GM21528 (cell line): Measurements from ENCODE around the gene TRIM71.
"Not testable (repeated sequence)": the region's sequence is repeated elsewhere in the genome, so short reads cannot be mapped to it uniquely, and the experiment has no call there.

Source experiments
- ATAC-seq: cut with Tn5 transposase; IDR thresholded peaks from one replicate; pipeline ENCODE4 v1.9.1; 2021; ENCODE audit warnings: mild to moderate bottlenecking, moderate library complexity; ENCODE audit not compliant: unreplicated experiment, low FRiP score

Gene TRIM71

DNA sequence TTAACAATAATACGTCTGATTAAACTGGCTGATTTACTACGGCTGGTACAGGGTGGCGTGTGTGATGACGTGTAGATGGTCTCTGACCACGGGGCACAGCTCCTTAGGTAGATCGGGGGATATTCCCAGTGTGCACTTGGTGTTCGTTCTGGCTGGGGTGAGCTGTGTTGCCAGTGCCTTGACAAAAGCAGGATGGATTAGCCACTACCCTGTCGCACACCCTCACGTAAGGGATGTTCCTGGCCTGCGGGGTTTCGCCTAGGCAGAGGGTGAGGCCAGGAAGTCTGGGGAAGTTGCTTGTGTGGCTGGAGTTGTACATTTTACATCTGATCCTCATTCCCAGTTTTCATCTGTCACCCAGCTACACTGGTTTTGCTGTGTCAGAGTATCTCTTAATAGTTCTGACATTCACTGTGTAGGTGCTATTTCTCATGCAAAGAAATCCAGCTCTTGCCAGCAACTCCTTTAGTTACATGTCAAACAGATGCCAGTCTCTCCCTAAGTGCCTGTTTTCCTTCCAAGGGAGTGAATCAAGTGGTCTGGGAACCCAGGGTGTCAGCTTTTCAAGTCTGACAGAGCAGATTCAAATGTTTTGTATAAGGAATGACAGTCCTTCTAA is 67.6 kb downstream of the TRIM71 start:
- no peak for ATAC-seq

GRCh38 chr3:32886296-32886695 is 68.5 kb downstream of the TRIM71 start:
- ATAC-seq = no peak

- ATAC-seq = no peak
Measured at GRCh38 chr3:32886911-32887310, 69.1 kb downstream of the TRIM71 start.

- ATAC-seq = peak; percentile 88
Measured at GRCh38 chr3:32888739-32889138, 70.9 kb downstream of the TRIM71 start.

DNA sequence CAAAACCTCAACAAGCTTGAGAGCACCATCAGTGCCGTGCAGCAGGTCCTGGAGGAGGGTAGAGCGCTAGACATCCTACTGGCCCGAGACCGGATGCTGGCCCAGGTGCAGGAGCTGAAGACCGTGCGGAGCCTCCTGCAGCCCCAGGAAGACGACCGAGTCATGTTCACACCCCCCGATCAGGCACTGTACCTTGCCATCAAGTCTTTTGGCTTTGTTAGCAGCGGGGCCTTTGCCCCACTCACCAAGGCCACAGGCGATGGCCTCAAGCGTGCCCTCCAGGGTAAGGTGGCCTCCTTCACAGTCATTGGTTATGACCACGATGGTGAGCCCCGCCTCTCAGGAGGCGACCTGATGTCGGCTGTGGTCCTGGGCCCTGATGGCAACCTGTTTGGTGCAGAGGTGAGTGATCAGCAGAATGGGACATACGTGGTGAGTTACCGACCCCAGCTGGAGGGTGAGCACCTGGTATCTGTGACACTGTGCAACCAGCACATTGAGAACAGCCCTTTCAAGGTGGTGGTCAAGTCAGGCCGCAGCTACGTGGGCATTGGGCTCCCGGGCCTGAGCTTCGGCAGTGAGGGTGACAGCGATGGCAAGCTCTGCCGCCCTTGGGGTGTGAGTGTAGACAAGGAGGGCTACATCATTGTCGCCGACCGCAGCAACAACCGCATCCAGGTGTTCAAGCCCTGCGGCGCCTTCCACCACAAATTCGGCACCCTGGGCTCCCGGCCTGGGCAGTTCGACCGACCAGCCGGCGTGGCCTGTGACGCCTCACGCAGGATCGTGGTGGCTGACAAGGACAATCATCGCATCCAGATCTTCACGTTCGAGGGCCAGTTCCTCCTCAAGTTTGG is 72.9 kb downstream of the TRIM71 start:
- no peak for ATAC-seq

DNA sequence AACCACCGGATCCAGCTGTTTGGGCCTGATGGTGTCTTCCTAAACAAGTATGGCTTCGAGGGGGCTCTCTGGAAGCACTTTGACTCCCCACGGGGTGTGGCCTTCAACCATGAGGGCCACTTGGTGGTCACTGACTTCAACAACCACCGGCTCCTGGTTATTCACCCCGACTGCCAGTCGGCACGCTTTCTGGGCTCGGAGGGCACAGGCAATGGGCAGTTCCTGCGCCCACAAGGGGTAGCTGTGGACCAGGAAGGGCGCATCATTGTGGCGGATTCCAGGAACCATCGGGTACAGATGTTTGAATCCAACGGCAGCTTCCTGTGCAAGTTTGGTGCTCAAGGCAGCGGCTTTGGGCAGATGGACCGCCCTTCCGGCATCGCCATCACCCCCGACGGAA is 73.6 kb downstream of the TRIM71 start:
- ATAC-seq = no peak

- no peak for ATAC-seq
Measured at GRCh38 chr3:32892625-32893598, 75.1 kb downstream of the TRIM71 start.

GRCh38 chr3:32894977-32895376 is 77.2 kb downstream of the TRIM71 start:
- ATAC-seq = no peak

- ATAC-seq = no peak
Measured at GRCh38 chr3:32895701-32896100, 77.9 kb downstream of the TRIM71 start.

- ATAC-seq = no peak
Measured at GRCh38 chr3:32896143-32896542, 78.3 kb downstream of the TRIM71 start.

DNA sequence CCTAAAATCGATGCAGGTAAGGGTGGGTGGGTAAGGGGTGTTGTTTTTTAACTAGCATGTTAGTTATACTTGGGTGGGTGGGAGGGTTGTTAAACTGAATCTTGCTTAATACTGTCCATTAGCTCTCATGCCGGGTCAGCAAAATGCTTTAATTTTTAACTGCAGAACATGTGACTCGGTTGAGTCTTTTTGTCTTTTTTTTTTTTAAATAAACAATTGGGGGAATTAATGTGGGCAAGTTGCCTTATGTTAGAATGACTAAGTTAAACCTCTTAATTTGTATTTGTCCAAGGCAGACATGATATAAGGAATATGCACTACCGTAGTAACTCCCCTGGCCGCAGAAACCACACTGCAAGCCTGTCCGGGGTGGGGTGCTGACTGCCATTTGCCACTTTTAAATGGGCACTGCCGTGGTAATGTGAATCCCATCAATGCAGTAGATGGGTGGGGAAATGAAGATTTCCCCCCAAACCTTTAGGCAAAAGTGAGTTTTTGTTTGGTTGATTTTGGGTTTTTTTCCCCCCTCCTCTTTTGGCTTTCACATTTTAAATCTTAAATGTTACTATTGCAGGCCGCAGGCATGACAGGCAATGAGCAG is 79.3 kb downstream of the TRIM71 start:
- ATAC-seq = no peak

GRCh38 chr3:32897981-32898623 is 80.3 kb downstream of the TRIM71 start:
- ATAC-seq = no peak

DNA sequence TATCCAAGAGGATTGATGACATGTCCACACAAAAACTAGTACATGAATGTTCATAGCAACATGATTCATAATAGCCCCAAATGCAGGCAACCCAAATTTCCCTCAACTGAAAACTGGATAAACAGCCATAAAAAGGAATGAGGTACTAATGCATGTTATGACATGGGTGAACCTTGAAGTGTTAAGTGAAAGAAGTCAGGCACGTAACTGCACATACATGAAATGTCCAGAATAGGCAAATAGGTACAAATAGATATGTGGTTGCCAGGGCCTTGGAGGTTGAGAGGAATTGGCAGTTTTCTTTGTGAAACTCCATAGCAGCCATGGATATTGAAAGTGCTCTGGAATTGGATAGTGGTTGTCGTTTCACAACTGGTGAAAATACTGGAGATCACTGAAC is 81.5 kb downstream of the TRIM71 start:
- ATAC-seq = no peak

GRCh38 chr3:32901005-32901932 is 83.5 kb downstream of the TRIM71 start:
- ATAC-seq = no peak

- ATAC-seq = not testable (repeated sequence)
Measured at GRCh38 chr3:32902887-32903371, 85.1 kb downstream of the TRIM71 start.

DNA sequence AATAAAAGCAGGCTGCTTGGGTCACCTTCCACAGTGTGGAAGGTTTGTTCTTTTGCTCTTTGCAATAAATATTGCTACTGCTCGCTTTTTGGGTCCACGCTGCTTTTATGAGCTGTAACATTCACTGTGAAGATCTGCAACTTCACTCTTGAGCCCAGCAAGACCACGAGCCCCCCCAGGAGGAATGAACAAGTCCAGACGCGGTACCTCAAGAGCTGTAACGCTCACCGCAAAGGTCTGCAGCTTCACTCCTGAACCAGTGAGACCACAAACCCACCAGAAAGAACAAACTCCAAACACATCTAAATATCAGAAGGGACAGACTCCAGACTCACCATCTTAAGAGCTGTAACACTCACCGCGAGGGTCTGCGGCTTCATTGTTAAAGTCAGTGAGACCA is 86.2 kb downstream of the TRIM71 start:
- no peak for ATAC-seq

- no peak for ATAC-seq
Measured at GRCh38 chr3:32909999-32910398, 92.2 kb downstream of the TRIM71 start.

GRCh38 chr3:32910954-32911353 is 93.2 kb downstream of the TRIM71 start:
- ATAC-seq = no peak

GRCh38 chr3:32912046-32912445 is 94.2 kb downstream of the TRIM71 start:
- no peak for ATAC-seq
